Transverse colon (tissue), 4 donors: ENCODE results near the gene ADH7. TPM values are rescaled to one million over a fixed set of nuclear protein-coding genes. Genes with fewer than 3 reads are reported as not detected.

Experiments used
- DNase-seq: peaks from one replicate; pipeline ENCODE4 v3.0.0-alpha.2; 2019
- H3K27ac ChIP-seq, 4 donors: fragments of 200-600 bp; sonication (generic); 2 replicates each; pipeline ENCODE4 v1.5.1; 2016 to 2018; ENCODE audit warnings: inconsistent platforms in 4 of 4
- H3K27me3 ChIP-seq: fragments of 200-600 bp; sonication (generic); 2 replicates; pipeline ENCODE4 v1.5.1; 2017; ENCODE audit warnings: inconsistent platforms
- H3K36me3 ChIP-seq, 4 donors: fragments of 200-600 bp; sonication (generic); 2 replicates each; pipeline ENCODE4 v1.5.1; 2017 to 2019; ENCODE audit warnings: inconsistent platforms in 4 of 4
- H3K4me1 ChIP-seq, 4 donors: fragments of 200-600 bp; sonication (generic); 2 replicates each; pipeline ENCODE4 v1.5.1; 2017 to 2020; ENCODE audit warnings: inconsistent platforms in 4 of 4
- H3K4me3 ChIP-seq, 4 donors: fragments of 200-600 bp; sonication (generic); 1 replicate in 1 of 4; 2 replicates in 3 of 4; pipeline versions ENCODE4 v1.5.1 to v1.6.1; 2017 to 2019; ENCODE audit warnings: inconsistent platforms in 4 of 4
- H3K9me3 ChIP-seq, 2 donors: fragments of 200-600 bp; sonication (generic); 2 replicates each; pipeline ENCODE4 v1.5.1; 2017 to 2019; ENCODE audit warnings: inconsistent platforms in 2 of 2
- CTCF ChIP-seq, 5 experiments: fragments of 200-600 bp in 3 of 5; fragments of 450-650 bp in 2 of 5; sonication (generic) in 3 of 5; IDR thresholded peaks; 1 replicate in 2 of 5; 2 replicates in 3 of 5; pipeline ENCODE4 v1.5.1; 2016 to 2017; ENCODE audit warnings: antibody characterized with exemption in 5 of 5, inconsistent platforms in 3 of 5, mild to moderate bottlenecking in 2 of 5, moderate library complexity in 1 of 5
- EP300 ChIP-seq: sonication (generic); formaldehyde crosslinking; IDR thresholded peaks from one replicate; pipeline ENCODE4 v1.6.1; 2017; ENCODE audit warnings: antibody characterized with exemption, low read depth
- POLR2A ChIP-seq: fragments of 450-650 bp; IDR thresholded peaks from one replicate; pipeline ENCODE4 v1.6.1; 2016; ENCODE audit warnings: antibody characterized with exemption, mild to moderate bottlenecking, moderate library complexity
- POLR2AphosphoS5 ChIP-seq, 3 donors: sonication (generic); formaldehyde crosslinking; IDR thresholded peaks; one replicate each; pipeline ENCODE4 v1.6.1; 2016; ENCODE audit warnings: antibody characterized with exemption in 3 of 3
- WGBS, 2 donors: methylation state at CpG; one replicate each; pipeline ENCODE4 v1.1.5; 2018; ENCODE audit warnings: low coverage in 1 of 2; 5-methylcytosine and 5-hydroxymethylcytosine counted together
- in situ Hi-C, 4 donors: fragments of 200-750 bp; cut with MboI; loops; one replicate each; pipeline versions ENCODE4 v1.15.0 to v1.15.1; 2017; ENCODE audit warnings: low sequenced_read_pairs in 3 of 4, low pct_ligation_motif_present in 1 of 4, low pct_unique_long_range_greater_than_20kb in 1 of 4
- intact Hi-C: fragments of 100-400 bp; cut with DNase I; formaldehyde crosslinking; loops from one replicate; pipeline ENCODE4 v1.15.1; 2023; ENCODE audit warnings: low total_unique reads
- total RNA-seq, 4 donors: library from RNA; depleted of rRNA; stranded (reverse); fragments of >200 nt; gene quantifications; one replicate each; pipeline ENCODE4 v1.1.0, GENCODE V29; 2016

ADH7 gene
- total RNA-seq, 4 donors from 2014 or later: not detected

- in situ Hi-C loops (no loop called here), intact Hi-C loops (no loop called here)
- Histone ChIP-seq H3K4me1 (peaks cover 3 to 9% (median 6%) of the 10 kb centered on the region in 4 donors), H3K36me3 (no peaks in the 10 kb centered on the region), H3K27ac (peak overlapping the region in 2 of 4 donors; percentile 23 to 24), H3K4me3 (no peak overlapping the region), H3K9me3 (no peaks in the 10 kb centered on the region), H3K27me3 (no peaks in the 10 kb centered on the region)
- WGBS, 2 donors: 71 to 74% methylated on average over 1 of the region's 1 CpG
- DNase-seq: no peak
- no peak for TF ChIP-seq POLR2A
- TF ChIP-seq CTCF (IDR thresholded peaks at IDR 0.05): no peak
- TF ChIP-seq EP300: no peak
Measured at GRCh38 chr4:99390055-99390454, 45.1 kb downstream of the ADH7 start.

DNA sequence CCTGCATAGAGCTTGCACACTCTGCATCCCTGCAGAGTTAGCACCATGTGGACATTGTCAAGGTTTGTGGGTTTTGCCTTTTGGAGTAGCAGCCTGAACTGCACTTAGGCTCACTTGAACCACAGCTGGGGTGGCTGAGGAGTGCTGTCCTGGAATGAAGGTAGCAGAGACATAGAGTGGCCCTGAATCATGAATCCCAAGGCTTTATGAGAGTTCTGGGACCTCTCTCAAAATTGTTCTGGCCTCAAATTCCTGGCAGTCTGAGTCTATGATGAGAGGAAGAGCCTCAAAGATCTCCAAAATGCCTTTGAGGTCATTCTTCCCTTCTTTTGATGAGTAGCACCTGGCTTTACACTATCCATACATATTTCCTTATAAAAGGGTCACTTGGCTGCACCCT, 45.5 kb downstream of the ADH7 start:
- Histone ChIP-seq H3K27me3 (no peaks in the 10 kb centered on the region), H3K36me3 (no peaks in the 10 kb centered on the region), H3K9me3 (no peaks in the 10 kb centered on the region), H3K4me3 (no peak overlapping the region), H3K27ac (peak overlapping the region in 2 of 4 donors; percentile 23 to 24), H3K4me1 (peaks cover 0 to 7% (median 2%) of the 10 kb centered on the region in 4 donors)
- in situ Hi-C loops: no loop called here
- TF ChIP-seq POLR2A (no peak), EP300 (no peak), CTCF (IDR thresholded peaks at IDR 0.05) (no peak), POLR2AphosphoS5 (IDR thresholded peaks at IDR 0.05) (no peak)
- DNase-seq: no peak
- intact Hi-C loops: no loop called here

DNA sequence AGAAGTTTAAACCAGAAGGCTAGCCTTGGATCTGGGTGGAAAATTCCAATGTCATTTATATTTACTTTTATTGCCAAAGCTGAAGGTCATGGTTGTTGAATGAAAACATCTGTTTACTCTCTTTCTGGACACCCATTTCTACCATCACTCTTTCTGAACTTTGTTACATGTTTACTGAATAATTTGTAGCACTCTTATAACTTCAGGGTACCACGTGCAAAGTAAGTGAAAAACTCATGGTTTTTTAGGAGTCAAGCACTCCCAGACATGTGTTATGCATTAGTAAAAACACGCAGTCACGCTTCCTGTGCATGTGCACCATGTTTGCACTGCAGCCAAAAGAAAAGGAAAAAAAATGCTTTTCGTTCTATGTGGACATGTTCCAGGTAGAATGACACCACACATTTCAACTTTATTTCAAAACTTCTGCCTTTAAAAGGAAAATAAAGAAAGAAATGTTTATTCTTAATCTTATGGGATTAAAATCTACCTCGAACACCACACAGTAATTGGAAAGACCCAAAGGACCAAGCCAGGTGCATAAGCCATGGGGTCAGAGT, 51.2 kb downstream of the ADH7 start:
- 43 to 46% methylated on average over 5 of the region's 5 CpGs for WGBS, 2 donors
- intact Hi-C loops: no loop called here

GRCh38 chr4:99383399-99383798, 51.7 kb downstream of the ADH7 start:
- no peak for TF ChIP-seq POLR2AphosphoS5 (IDR thresholded peaks at IDR 0.05)
- TF ChIP-seq EP300: no peak
- no peak for TF ChIP-seq CTCF (IDR thresholded peaks at IDR 0.05)
- TF ChIP-seq POLR2A: no peak
- intact Hi-C loops (no loop called here), in situ Hi-C loops (no loop called here)
- no peak for DNase-seq
- H3K27ac ChIP-seq: peak overlapping the region; percentile 69 to 84 (median 74)
- peaks cover 0 to 7% of the 10 kb centered on the region in 2 donors for H3K9me3 ChIP-seq
- 45 to 86% methylated on average over 3 of the region's 3 CpGs for WGBS, 2 donors
- peaks cover 11 to 40% (median 19%) of the 10 kb centered on the region in 4 donors for H3K4me1 ChIP-seq
- no peaks in the 10 kb centered on the region for H3K27me3 ChIP-seq
- no peaks in the 10 kb centered on the region for H3K36me3 ChIP-seq
- H3K4me3 ChIP-seq: no peak overlapping the region

More for the DNA sequence above, 51.2 kb downstream of the ADH7 start:
- peak overlapping the region; percentile 69 to 84 (median 74) for H3K27ac ChIP-seq
- H3K9me3 ChIP-seq: peaks cover 0 to 7% of the 10 kb centered on the region in 2 donors
- DNase-seq: no peak
- peaks cover 11 to 40% (median 19%) of the 10 kb centered on the region in 4 donors for H3K4me1 ChIP-seq
- TF ChIP-seq POLR2A (no peak), POLR2AphosphoS5 (IDR thresholded peaks at IDR 0.05) (peak; percentile 70 to 81 (median 72)), CTCF (IDR thresholded peaks at IDR 0.05) (no peak)
- H3K36me3 ChIP-seq: no peaks in the 10 kb centered on the region
- no peak overlapping the region for H3K4me3 ChIP-seq
- no peaks in the 10 kb centered on the region for H3K27me3 ChIP-seq
- in situ Hi-C loops: no loop called here
